ENCODE data around the gene MAB21L4.

- TF ChIP-seq POLR2A (IDR thresholded peaks at IDR 0.05) (no peak), CTCF (IDR thresholded peaks at IDR 0.05) (no peak)
These were observed 21.2 kb downstream of the MAB21L4 start for GRCh38 chr2:240874715-240875227.
